GM10248 (cell line): Measurements from ENCODE around the gene CCDC63.
"Not testable (repeated sequence)": the region's sequence is repeated elsewhere in the genome, so short reads cannot be mapped to it uniquely, and the experiment has no call there.

Experiments
- CTCF ChIA-PET: fragments of 300-600 bp; sonication (Branson Sonifier 250); formaldehyde crosslinking; extraction: SDS; loops from one replicate; lab custom pipeline; 2021; ENCODE audit warnings: antibody characterized with exemption; lab: Yijun Ruan, JAX
- POLR2A ChIA-PET: fragments of 350-650 bp; sonication (Branson Sonifier 250); formaldehyde crosslinking; extraction: SDS; loops from one replicate; lab custom pipeline; 2020; ENCODE audit warnings: antibody characterized with exemption; lab: Yijun Ruan, JAX
- DNase-seq: peaks from one replicate; pipeline ENCODE4 v3.0.0; 2012; ENCODE audit errors: extremely low spot score
- CTCF ChIP-seq: IDR thresholded peaks from 2 replicates; pipeline ENCODE4 v1.5.1; 2012; ENCODE audit warnings: mild to moderate bottlenecking, low read depth; ENCODE audit errors: extremely low read depth, missing control alignments, control extremely low read depth

The CCDC63 gene

GRCh38 chr12:110857528-110857927, 10.7 kb downstream of the CCDC63 start:
- TF ChIP-seq CTCF = no peak
- DNase-seq = no peak
- POLR2A ChIA-PET = no interaction called here
- CTCF ChIA-PET = interaction anchor here (1.3 to 2.4 kb wide), 2 partner anchors 9 to 11 kb away, joined by 4 to 6 read pairs; partner anchors contain the start of gene CCDC63

- DNase-seq, POLR2A ChIA-PET: not testable (repeated sequence)
- CTCF ChIA-PET = interaction anchor here (1.3 to 2.4 kb wide), 2 partner anchors 10 to 11 kb away, joined by 4 to 6 read pairs; partner anchors contain the start of gene CCDC63
Observed at GRCh38 chr12:110857954-110858353, 11.2 kb downstream of the CCDC63 start.

GRCh38 chr12:110858848-110859247, 12.1 kb downstream of the CCDC63 start:
- CTCF ChIA-PET = interaction anchor here (2.4 kb wide), 1 partner anchor 11 kb away, joined by 6 read pairs; no protein-coding TSS in a partner anchor
- no peak for TF ChIP-seq CTCF
- POLR2A ChIA-PET = no interaction called here
- DNase-seq = no peak

GRCh38 chr12:110860833-110861296, 14.1 kb downstream of the CCDC63 start:
- DNase-seq = no peak
- TF ChIP-seq CTCF = no peak
- POLR2A ChIA-PET = no interaction called here
- CTCF ChIA-PET = interaction anchor here (1.3 kb wide), 1 partner anchor 15 kb away, joined by 3 read pairs; no protein-coding TSS in a partner anchor

GRCh38 chr12:110861729-110862128, 14.9 kb downstream of the CCDC63 start:
- TF ChIP-seq CTCF = no peak
- POLR2A ChIA-PET = no interaction called here
- DNase-seq = no peak
- CTCF ChIA-PET = interaction anchor here (1.1 to 2.2 kb wide), 2 partner anchors 8 to 26 kb away, joined by 3 to 10 read pairs; no protein-coding TSS in a partner anchor

GRCh38 chr12:110862329-110862728, 15.5 kb downstream of the CCDC63 start:
- no peak for DNase-seq
- ChIA-PET CTCF (interaction anchor here (1.0 to 2.2 kb wide), 3 partner anchors 8 to 26 kb away, joined by 3 to 10 read pairs (median 3); no protein-coding TSS in a partner anchor), POLR2A (no interaction called here)
- TF ChIP-seq CTCF = no peak

- ChIA-PET POLR2A (no interaction called here), CTCF (interaction anchor here (1.1 to 2.2 kb wide), 2 partner anchors 9 to 25 kb away, joined by 3 to 10 read pairs; no protein-coding TSS in a partner anchor)
- DNase-seq = no peak
- TF ChIP-seq CTCF = no peak
Observed at GRCh38 chr12:110863161-110863560, 16.4 kb downstream of the CCDC63 start.
